ENCODE data around the gene MIOS.

DNA sequence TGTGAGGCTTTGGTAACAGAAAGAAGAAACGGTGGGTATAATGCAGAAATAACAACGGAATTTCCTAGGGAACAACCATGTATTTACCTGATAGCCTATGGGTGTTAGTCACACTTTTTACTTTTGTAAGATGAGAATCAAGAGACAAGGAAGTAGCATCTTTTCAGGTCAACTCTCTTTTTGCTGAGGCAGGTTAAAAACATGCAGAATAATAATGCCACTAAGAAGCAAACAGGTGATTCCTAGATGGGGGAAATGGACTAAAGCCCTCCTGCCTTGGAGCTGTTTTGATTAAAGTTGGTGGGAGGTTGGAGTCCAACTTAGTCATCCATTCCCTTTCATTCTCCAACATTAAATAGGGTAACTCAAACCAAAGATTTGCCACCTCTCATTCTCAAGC, 29.0 kb upstream of the MIOS start:
- TF ChIP-seq, protein P1, sequence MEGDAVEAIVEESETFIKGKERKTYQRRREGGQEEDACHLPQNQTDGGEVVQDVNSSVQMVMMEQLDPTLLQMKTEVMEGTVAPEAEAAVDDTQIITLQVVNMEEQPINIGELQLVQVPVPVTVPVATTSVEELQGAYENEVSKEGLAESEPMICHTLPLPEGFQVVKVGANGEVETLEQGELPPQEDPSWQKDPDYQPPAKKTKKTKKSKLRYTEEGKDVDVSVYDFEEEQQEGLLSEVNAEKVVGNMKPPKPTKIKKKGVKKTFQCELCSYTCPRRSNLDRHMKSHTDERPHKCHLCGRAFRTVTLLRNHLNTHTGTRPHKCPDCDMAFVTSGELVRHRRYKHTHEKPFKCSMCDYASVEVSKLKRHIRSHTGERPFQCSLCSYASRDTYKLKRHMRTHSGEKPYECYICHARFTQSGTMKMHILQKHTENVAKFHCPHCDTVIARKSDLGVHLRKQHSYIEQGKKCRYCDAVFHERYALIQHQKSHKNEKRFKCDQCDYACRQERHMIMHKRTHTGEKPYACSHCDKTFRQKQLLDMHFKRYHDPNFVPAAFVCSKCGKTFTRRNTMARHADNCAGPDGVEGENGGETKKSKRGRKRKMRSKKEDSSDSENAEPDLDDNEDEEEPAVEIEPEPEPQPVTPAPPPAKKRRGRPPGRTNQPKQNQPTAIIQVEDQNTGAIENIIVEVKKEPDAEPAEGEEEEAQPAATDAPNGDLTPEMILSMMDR (IDR thresholded peaks at IDR 0.05 in 4 of 5, conservative IDR thresholded peaks at IDR 0.05 in 1 of 5): no peak
- TF ChIP-seq POLR2A (IDR thresholded peaks at IDR 0.05): no peak

All from gastrocnemius medialis (tissue), 4 donors.